Thyroid gland (tissue), 4 donors: ENCODE measurements around the gene RAB3GAP1.

ENCODE experiments used
- CTCF ChIP-seq, 6 experiments: fragments of 200-600 bp in 3 of 6; fragments of 450-650 bp in 3 of 6; sonication (generic) in 3 of 6; IDR thresholded peaks; one replicate each; pipeline ENCODE4 v1.5.1; 2016 to 2019; ENCODE audit warnings: antibody characterized with exemption in 6 of 6, mild to moderate bottlenecking in 2 of 6, inconsistent platforms in 1 of 6, moderate library complexity in 1 of 6
- POLR2A ChIP-seq, 2 donors: fragments of 450-650 bp; IDR thresholded peaks; one replicate each; pipeline ENCODE4 v1.6.1; 2017; ENCODE audit warnings: antibody characterized with exemption in 2 of 2, mild to moderate bottlenecking in 2 of 2, moderate library complexity in 1 of 2

- TF ChIP-seq CTCF (IDR thresholded peaks at IDR 0.05) (no peak), POLR2A (IDR thresholded peaks at IDR 0.05) (no peak)
Observed at GRCh38 chr2:135150725-135151124, 98.6 kb downstream of the RAB3GAP1 start.
